ENCODE results near the gene GABRG3. TPM values are rescaled to one million over a fixed set of nuclear protein-coding genes. Genes with fewer than 3 reads are reported as not detected.

GABRG3 gene
- total and polyA plus RNA-seq, 10 of the 15 experiments (the other 5 are each of a cell fraction or from before 2014, with no cell fraction given) = 0.15 TPM; not detected in 9

DNA sequence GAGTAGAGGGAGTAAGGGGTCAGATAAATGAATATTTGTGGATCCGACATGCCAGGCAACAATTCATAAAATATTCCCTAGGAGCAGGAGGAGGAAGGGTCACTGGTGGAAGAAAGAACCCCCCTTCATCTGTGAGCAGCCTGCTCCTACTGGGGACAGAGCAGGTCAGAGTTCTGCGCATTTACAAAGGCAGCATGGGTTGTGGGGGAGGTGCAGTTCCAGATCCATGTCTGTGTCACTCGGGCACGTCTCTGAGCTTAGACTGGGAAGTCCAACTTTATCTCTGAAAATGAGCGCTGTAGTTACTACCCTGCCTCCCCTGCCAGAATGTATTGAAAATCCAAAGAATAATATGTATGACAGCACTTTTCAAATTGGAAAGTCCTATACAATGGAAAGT is 115.2 kb downstream of the GABRG3 start (continued):
- TF ChIP-seq, protein P1, sequence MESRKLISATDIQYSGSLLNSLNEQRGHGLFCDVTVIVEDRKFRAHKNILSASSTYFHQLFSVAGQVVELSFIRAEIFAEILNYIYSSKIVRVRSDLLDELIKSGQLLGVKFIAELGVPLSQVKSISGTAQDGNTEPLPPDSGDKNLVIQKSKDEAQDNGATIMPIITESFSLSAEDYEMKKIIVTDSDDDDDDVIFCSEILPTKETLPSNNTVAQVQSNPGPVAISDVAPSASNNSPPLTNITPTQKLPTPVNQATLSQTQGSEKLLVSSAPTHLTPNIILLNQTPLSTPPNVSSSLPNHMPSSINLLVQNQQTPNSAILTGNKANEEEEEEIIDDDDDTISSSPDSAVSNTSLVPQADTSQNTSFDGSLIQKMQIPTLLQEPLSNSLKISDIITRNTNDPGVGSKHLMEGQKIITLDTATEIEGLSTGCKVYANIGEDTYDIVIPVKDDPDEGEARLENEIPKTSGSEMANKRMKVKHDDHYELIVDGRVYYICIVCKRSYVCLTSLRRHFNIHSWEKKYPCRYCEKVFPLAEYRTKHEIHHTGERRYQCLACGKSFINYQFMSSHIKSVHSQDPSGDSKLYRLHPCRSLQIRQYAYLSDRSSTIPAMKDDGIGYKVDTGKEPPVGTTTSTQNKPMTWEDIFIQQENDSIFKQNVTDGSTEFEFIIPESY (IDR thresholded peaks at IDR 0.05) = no peak
- TF ChIP-seq, protein P2, sequence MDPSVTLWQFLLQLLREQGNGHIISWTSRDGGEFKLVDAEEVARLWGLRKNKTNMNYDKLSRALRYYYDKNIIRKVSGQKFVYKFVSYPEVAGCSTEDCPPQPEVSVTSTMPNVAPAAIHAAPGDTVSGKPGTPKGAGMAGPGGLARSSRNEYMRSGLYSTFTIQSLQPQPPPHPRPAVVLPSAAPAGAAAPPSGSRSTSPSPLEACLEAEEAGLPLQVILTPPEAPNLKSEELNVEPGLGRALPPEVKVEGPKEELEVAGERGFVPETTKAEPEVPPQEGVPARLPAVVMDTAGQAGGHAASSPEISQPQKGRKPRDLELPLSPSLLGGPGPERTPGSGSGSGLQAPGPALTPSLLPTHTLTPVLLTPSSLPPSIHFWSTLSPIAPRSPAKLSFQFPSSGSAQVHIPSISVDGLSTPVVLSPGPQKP (IDR thresholded peaks at IDR 0.05; ENCODE audit: low read depth, low read length) = no peak
- TF ChIP-seq CBX5 (IDR thresholded peaks at IDR 0.05; ENCODE audit: low read depth) = no peak
- TF ChIP-seq SMC3 (IDR thresholded peaks at IDR 0.05; ENCODE audit: borderline replicate concordance, low read length) = no peak
- no peak for TF ChIP-seq SRF (IDR thresholded peaks at IDR 0.05; ENCODE audit: low read depth in 2 of 2, low read length in 2 of 2)
- TF ChIP-seq, protein P3, sequence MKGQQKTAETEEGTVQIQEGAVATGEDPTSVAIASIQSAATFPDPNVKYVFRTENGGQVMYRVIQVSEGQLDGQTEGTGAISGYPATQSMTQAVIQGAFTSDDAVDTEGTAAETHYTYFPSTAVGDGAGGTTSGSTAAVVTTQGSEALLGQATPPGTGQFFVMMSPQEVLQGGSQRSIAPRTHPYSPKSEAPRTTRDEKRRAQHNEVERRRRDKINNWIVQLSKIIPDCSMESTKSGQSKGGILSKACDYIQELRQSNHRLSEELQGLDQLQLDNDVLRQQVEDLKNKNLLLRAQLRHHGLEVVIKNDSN (IDR thresholded peaks at IDR 0.05; ENCODE audit: borderline replicate concordance, extremely low read length, insufficient read depth, low read depth, low read length) = no peak
- no peak for TF ChIP-seq BCL11A (IDR thresholded peaks at IDR 0.05; ENCODE audit: low read depth, low read length)

DNA sequence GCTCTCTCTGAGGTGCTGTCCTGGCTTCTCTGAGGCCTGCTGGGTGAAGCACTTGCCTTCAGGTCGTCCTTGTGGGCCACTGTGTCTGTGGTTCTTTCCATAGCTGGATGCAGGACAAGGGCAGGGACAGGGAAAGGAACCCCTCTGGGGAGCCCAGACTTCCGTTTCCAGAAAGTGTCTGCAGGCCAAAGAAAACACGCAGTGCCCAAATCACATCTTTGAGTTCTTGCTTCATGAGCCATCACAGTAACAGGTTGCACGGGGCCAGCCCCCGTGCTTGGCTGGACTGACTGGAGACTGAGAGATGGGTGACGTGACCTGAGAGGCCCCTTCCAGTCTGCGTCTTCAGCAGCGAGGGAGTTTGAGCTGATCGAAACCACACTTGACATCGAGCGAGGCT is 115.8 kb downstream of the GABRG3 start:
- WGBS (ENCODE audit: insufficient coverage, insufficient replicate concordance, low lambda C conversion rate, missing lambda C conversion rate) = 21% methylated on average over 11 of the region's 11 CpGs
- POLR2A ChIA-PET = no interaction called here
- Histone ChIP-seq H3K27me3 (replicated peaks in 1 of 2; ENCODE audit: control insufficient read depth in 2 of 2, insufficient read depth in 2 of 2, low read length in 1 of 2) (no peaks in the 10 kb centered on the region), H3K27ac (ENCODE audit: control insufficient read depth, insufficient read depth) (no peak overlapping the region), H3K9me3 (replicated peaks; ENCODE audit: control insufficient read depth, insufficient read depth, low read length) (no peaks in the 10 kb centered on the region; the same call in 2 of the 3 replicates), H3K36me3 (ENCODE audit: control insufficient read depth in 2 of 2, insufficient read depth in 2 of 2, low read length in 1 of 2) (no peaks in the 10 kb centered on the region; a peak in 1 of 4 replicates), H3K79me2 (ENCODE audit: control insufficient read depth, insufficient read depth, low read length) (no peaks in the 10 kb centered on the region), H2AFZ (ENCODE audit: control insufficient read depth, low read depth, low read length) (no peak overlapping the region), H4K20me1 (ENCODE audit: control insufficient read depth, insufficient read depth) (no peaks in the 10 kb centered on the region), H3K9ac (ENCODE audit: control insufficient read depth, insufficient read depth, low read length) (no peak overlapping the region), H3K4me3 (no peak overlapping the region), H3K4me1 (ENCODE audit: control insufficient read depth, insufficient read depth, low read length) (no peaks in the 10 kb centered on the region), H3K4me2 (ENCODE audit: control insufficient read depth, insufficient read depth) (no peak overlapping the region)
- in situ Hi-C loops (cut with MboI) (no loop called here), intact Hi-C loops (cut with micrococcal nuclease; ENCODE audit: unreplicated experiment) (no loop called here)
- DNase-seq (ENCODE audit: low read depth, low spot score) (no peak), FAIRE-seq (no peak), ATAC-seq (no peak)
- RAD21 ChIA-PET (ENCODE audit: unreplicated experiment) = no interaction called here
- SMC1A ChIA-PET (ENCODE audit: uncharacterized antibody, unreplicated experiment) = interaction anchor here (1.3 kb wide), 1 partner anchor 14 kb away, joined by 3 read pairs; no protein-coding TSS in a partner anchor
- CTCF ChIA-PET = no interaction called here
- BruUV-seq (replicated peaks) = no TSS peak
- no peak for TF ChIP-seq NR2C1 (IDR thresholded peaks at IDR 0.05)
- TF ChIP-seq RAD51 (IDR thresholded peaks at IDR 0.05) = no peak
- no peak for TF ChIP-seq CHD1 (IDR thresholded peaks at IDR 0.05; ENCODE audit: low read depth, low read length)
- TF ChIP-seq, protein P1 (IDR thresholded peaks at IDR 0.05) = no peak
